Ishikawa (cell line): ENCODE measurements around the gene GALNT9.

ENCODE experiments used
- CEBPB ChIP-seq: IDR thresholded peaks from 2 replicates; pipeline ENCODE4 v1.6.1; 2012
- CREB1 ChIP-seq: IDR thresholded peaks from 2 replicates; pipeline ENCODE4 v1.6.1; 2012; ENCODE audit warnings: low read depth
- EGR1 ChIP-seq: IDR thresholded peaks from 2 replicates; pipeline ENCODE4 v1.6.1; 2012
- EP300 ChIP-seq: IDR thresholded peaks from 2 replicates; pipeline ENCODE4 v1.6.1; 2012; ENCODE audit warnings: borderline replicate concordance
- FOXM1 ChIP-seq: IDR thresholded peaks from 2 replicates; pipeline ENCODE4 v1.6.1; 2012; ENCODE audit warnings: low read depth, borderline replicate concordance
- NFIC ChIP-seq: IDR thresholded peaks from 2 replicates; pipeline ENCODE4 v1.6.1; 2012
- RAD21 ChIP-seq: IDR thresholded peaks from 2 replicates; pipeline ENCODE4 v1.6.1; 2012; ENCODE audit warnings: low read depth
- TAF1 ChIP-seq: IDR thresholded peaks from 2 replicates; pipeline ENCODE4 v1.6.1; 2012; ENCODE audit warnings: low read depth, mild to moderate bottlenecking
- TCF12 ChIP-seq: IDR thresholded peaks from 2 replicates; pipeline ENCODE4 v1.6.1; 2012; ENCODE audit warnings: low read depth
- TEAD4 ChIP-seq: IDR thresholded peaks from 2 replicates; pipeline ENCODE4 v1.6.1; 2012
- USF1 ChIP-seq: IDR thresholded peaks from 2 replicates; pipeline ENCODE4 v1.6.1; 2012
- YY1 ChIP-seq: IDR thresholded peaks from 2 replicates; pipeline ENCODE4 v1.6.1; 2012; ENCODE audit warnings: low read depth
- ZBTB7A ChIP-seq: IDR thresholded peaks from 2 replicates; pipeline ENCODE4 v1.6.1; 2012; ENCODE audit warnings: low read depth
- TF ChIP-seq, protein P1 (sequence below): IDR thresholded peaks from 2 replicates; pipeline ENCODE4 v1.6.1; 2012
- TF ChIP-seq, protein P2 (sequence below): IDR thresholded peaks from 2 replicates; pipeline ENCODE4 v1.6.1; 2012; ENCODE audit warnings: low read depth, mild to moderate bottlenecking

The GALNT9 gene

GRCh38 chr12:132340266-132341035, 11.1 kb upstream of the GALNT9 start:
- no peak for TF ChIP-seq TEAD4
- no peak for TF ChIP-seq ZBTB7A
- TF ChIP-seq, protein P1, sequence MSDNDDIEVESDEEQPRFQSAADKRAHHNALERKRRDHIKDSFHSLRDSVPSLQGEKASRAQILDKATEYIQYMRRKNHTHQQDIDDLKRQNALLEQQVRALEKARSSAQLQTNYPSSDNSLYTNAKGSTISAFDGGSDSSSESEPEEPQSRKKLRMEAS, result no peak
- TF ChIP-seq, protein P2, sequence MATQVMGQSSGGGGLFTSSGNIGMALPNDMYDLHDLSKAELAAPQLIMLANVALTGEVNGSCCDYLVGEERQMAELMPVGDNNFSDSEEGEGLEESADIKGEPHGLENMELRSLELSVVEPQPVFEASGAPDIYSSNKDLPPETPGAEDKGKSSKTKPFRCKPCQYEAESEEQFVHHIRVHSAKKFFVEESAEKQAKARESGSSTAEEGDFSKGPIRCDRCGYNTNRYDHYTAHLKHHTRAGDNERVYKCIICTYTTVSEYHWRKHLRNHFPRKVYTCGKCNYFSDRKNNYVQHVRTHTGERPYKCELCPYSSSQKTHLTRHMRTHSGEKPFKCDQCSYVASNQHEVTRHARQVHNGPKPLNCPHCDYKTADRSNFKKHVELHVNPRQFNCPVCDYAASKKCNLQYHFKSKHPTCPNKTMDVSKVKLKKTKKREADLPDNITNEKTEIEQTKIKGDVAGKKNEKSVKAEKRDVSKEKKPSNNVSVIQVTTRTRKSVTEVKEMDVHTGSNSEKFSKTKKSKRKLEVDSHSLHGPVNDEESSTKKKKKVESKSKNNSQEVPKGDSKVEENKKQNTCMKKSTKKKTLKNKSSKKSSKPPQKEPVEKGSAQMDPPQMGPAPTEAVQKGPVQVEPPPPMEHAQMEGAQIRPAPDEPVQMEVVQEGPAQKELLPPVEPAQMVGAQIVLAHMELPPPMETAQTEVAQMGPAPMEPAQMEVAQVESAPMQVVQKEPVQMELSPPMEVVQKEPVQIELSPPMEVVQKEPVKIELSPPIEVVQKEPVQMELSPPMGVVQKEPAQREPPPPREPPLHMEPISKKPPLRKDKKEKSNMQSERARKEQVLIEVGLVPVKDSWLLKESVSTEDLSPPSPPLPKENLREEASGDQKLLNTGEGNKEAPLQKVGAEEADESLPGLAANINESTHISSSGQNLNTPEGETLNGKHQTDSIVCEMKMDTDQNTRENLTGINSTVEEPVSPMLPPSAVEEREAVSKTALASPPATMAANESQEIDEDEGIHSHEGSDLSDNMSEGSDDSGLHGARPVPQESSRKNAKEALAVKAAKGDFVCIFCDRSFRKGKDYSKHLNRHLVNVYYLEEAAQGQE, result no peak
- TF ChIP-seq FOXM1, result no peak
- no peak for TF ChIP-seq NFIC

- TF ChIP-seq, protein P2, result no peak
- no peak for TF ChIP-seq USF1
- TF ChIP-seq CREB1, result no peak
- TF ChIP-seq EP300, result no peak
- no peak for TF ChIP-seq TAF1
- TF ChIP-seq TEAD4, result no peak
- no peak for TF ChIP-seq CEBPB
- no peak for TF ChIP-seq RAD21
- no peak for TF ChIP-seq ZBTB7A
- no peak for TF ChIP-seq YY1
- no peak for TF ChIP-seq NFIC
- TF ChIP-seq FOXM1, result no peak
- TF ChIP-seq, protein P1, result no peak
- TF ChIP-seq EGR1, result no peak
Measured at GRCh38 chr12:132339856-132340255, 10.5 kb upstream of the GALNT9 start.

DNA sequence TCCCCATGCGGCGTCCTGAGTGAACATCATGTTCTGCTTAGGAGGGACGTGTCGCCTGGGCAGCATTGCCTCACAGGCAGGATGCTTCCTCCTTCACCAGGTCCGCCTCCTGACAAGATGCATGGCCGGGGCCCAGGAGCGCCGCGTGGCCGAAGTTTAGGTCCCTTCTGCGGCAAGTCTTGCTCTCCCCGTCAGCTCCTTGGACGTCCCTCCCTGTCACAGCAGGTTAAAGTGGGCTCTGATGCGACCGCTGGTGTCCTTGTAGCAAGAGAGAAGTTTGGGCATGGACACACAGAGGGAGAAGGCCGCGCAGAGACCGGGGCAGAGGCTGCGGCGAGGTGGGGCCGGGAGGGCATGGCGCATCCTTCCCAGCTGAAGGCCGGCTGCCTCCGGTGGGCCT, 9.4 kb upstream of the GALNT9 start:
- TF ChIP-seq TCF12, result no peak
- TF ChIP-seq TEAD4, result no peak
- no peak for TF ChIP-seq YY1
- TF ChIP-seq TAF1, result no peak
- no peak for TF ChIP-seq ZBTB7A
- no peak for TF ChIP-seq CEBPB
- no peak for TF ChIP-seq NFIC
- TF ChIP-seq CREB1, result no peak
- TF ChIP-seq USF1, result no peak
- TF ChIP-seq RAD21, result no peak
- no peak for TF ChIP-seq FOXM1
- TF ChIP-seq, protein P1, result no peak
- TF ChIP-seq EP300, result no peak
- no peak for TF ChIP-seq EGR1
- TF ChIP-seq, protein P2, result no peak

GRCh38 chr12:132338311-132338710, 8.9 kb upstream of the GALNT9 start:
- no peak for TF ChIP-seq ZBTB7A
- TF ChIP-seq, protein P2, result no peak
- no peak for TF ChIP-seq EGR1
- TF ChIP-seq CEBPB, result no peak
- TF ChIP-seq, protein P1, result no peak
- TF ChIP-seq CREB1, result no peak
- TF ChIP-seq RAD21, result no peak
- no peak for TF ChIP-seq EP300
- TF ChIP-seq TAF1, result no peak
- no peak for TF ChIP-seq FOXM1
- no peak for TF ChIP-seq NFIC
